HG03135 (cell line): Measurements from ENCODE around the gene PIK3C3.

ENCODE experiments used
- ATAC-seq: cut with Tn5 transposase; IDR thresholded peaks from one replicate; pipeline ENCODE4 v1.9.1; 2021; ENCODE audit warnings: mild to moderate bottlenecking, moderate library complexity; ENCODE audit not compliant: unreplicated experiment

PIK3C3 gene

DNA sequence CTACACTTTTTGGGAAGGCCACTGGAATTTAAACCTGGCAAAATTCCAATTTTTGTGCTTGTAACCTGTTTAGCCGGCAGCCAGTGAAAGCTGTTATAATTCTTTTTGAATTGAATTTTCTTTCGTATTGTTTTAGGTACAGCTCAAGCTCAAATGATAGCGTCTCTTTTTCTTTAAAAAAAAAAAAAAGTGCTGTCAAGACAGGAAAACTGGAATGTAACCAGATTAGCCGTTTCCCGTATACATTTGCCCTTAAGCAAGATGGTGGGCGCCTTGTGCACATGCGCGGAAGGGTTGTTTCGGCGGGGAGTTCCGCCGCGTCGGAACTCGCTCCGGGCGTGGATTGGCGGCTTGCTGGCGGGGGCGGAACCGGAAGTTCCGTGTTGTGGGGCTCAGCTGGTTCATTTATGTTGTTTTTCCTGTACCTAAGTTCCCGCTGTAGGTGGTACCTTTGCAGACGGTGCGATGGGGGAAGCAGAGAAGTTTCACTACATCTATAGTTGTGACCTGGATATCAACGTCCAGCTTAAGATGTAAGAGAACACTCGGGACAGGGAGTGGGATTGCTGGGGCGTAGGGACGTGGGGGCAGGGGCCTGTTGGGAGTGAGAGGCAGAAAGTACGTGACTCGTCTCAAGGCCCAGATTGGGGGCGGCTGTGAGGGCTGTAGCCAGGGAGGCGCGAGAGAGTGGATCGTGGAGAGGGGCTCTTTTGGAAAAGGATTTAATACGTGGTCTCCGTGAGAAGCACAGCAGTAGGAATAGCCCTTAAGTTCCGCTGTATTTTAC, at the start of gene PIK3C3:
Gene PIK3C3, plus strand, starts transcription at position 408 of the 787 bp plus-strand sequence. Its CDS starts 58 bp downstream, at position 466.
- ATAC-seq: peak; percentile 94

DNA sequence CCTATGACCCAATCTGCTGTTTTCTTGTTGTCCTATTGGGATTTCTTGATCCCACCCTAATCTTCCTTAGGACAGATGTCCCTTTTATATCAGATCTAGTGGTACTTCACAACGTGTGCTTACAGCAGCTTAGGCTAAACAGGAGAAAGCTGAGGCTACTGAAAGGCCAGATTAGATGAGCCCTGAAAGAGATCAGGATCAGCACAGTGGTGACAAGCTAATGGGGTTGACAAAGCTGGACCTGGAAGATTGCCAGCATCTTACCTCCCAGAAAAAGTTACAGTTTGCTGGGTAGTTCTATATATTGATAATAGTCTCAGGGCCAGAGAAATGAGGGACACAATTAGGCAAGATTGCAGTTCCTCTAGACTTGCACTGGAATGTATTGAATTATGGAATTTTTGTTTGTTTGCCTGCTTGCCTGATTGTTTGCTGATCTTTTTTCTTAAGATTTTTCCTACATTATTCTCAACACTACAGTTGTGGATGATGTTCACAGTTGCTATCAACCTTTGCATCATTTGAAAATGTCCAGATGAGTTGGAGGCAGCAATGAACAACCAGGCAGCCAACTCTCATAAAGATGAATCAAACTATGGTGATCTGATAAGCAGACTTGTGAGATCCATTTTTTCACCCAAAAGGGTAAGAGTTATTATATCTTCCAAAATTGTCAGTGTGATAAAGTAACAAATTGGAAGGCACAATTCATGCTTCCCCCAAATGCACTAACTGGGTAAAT, 49.1 kb upstream of the PIK3C3 start:
- ATAC-seq: no peak

DNA sequence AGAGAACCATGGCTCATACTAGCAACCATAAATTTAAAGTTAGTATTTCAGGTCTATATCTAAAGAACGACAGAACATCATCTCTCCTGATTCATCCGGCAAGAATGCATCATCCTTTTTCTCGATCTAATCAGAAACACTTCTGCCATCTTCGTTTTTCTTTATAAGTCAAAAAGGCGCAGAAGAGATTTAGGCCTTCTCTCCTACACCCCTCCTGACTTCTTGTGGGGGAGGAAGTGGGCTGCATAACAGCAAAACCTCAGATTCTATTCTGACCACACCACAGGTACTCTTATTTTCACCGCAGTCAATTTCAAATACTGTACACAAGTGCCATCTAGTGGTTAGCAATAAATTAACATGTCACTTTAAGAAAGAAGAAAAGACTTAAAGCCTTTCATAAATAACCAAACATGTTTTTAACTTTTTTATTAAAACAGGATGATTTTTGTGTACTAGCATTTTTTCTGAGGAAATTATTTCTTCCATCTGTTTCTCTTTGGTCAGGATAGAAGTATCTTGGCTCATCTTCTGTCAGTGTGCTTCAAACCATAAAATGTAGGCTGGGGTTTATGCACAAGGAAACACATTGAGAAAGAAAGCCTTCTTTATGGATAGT, 48.4 kb upstream of the PIK3C3 start:
- ATAC-seq: peak; percentile 99

DNA sequence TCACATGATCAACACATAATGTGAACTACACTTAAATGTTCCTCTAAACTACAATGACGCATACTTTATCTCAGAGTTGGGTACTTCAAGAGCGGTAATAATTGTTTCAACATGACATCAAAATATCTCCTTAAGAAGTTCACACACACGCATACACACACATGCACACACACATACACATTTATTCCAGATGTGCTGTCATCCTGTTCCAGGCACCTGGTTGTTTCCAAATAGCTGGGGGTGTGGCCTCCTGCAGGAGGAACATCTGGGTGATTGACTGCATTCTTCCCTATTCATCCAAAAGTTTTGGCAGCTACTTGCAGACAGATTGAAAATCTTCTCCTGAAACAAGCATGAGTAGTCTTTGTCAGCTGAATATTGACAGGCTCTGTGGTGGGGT, 37.9 kb upstream of the PIK3C3 start:
- no peak for ATAC-seq

DNA sequence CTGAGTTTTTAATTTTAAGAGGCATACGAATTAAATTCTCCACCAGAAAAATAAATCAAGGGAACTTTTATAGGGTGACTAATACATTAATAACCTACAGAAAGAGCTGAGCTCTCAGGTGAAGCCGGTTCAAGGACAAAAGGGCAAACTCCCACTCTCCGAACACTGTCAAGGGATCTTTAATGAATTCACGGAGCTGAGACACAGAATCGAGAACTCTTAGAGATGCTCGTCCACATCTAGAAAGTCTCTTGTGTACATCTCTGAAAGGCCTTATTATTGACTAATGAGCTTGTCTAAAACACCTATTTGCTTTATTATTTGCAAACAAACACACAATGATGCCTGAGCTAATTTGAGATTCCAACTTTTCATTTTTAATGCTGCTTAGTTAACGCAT, 33.3 kb upstream of the PIK3C3 start:
- ATAC-seq: no peak

DNA sequence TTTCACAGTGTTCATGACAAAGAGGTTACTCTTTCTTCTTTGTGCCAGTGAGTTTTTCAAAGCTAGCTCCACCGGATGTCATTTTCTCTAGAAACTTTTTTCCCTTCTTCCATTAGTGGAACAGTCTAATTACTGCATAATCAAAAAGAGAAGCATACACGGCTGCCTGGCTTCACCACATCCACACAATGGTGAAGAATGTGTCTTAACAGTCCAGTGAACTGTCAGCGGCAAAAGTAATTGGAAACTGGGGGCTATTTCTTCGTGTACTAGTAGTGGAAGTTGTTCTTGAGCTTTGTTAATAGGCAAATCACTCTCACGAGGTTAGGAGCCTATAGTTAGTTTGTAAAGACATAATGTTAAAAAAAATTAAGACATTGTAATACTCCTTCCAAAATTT, 32.9 kb upstream of the PIK3C3 start:
- no peak for ATAC-seq

DNA sequence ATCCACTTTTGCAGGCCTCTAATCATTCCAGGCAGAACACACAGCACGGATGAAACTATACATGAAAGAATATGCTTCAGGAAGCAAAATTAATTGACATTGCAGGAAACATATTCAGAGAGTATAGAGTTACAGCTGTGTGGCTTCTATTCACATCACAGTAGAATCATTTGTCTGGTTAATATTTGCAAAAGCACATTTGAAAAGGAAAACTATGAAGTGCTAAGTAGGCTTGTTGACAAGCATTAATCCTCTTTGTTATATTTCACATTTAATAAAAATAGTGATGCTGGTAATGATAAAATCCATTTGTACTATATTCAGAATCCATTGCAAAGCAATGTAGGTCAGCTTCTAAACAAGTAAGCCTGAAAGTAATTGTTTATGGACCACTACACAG, 32.2 kb upstream of the PIK3C3 start:
- ATAC-seq: no peak

DNA sequence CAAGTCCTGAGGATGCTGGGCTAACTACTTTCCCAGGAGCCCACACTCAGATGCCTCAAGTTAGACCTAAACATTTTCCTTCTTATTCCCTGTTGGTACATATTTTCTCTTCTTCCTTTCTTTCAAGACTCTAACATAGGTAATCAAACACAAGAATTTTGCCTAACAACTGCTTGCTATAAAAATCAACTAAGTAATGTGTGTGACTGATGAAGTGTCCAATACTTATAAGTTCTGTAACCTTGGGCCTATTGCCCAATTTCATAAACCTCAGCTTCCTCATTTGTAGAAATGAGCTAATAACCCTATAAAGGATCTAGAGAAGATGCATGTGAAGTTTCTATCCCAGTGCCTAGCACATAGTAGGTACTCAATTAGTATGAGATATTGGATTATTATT, 31.6 kb upstream of the PIK3C3 start:
- ATAC-seq: no peak

DNA sequence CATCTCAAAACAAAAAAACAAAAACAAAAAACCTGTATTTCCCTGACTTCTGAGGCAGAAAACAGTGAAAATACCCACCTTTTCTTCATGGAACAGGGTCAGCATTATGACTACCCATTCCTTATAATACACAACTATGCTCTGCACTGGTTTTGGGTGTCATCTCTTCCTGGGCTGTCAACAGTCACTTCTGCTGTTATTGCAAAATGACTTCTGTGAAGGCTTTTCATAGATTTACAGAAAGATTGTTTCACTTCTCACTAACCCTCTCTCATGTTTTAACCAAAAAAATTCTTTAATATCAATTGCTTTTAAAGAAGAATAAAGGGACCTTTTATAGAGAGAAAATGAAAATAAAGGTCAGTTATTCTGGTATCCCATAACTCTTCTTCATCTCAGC, 26.5 kb upstream of the PIK3C3 start:
- no peak for ATAC-seq

DNA sequence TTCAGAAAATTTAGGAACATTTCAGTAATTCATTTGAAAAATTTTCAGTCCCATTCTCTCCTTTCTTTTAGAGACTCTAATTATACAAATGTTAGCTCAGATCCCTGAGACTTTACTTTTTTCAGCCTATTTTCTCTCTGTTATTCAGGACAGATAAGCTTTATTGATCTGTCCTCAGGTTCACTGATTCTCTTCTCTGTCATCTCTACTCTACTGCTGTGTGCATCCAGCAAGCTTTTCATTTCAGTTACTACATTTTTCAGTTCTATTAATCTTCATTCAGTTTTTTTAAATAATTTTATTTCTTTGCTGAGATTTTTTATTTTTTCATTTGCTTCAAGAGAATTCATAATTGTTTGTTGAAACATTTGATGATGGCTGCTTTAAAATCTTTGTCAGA, 22.1 kb upstream of the PIK3C3 start:
- ATAC-seq: no peak

DNA sequence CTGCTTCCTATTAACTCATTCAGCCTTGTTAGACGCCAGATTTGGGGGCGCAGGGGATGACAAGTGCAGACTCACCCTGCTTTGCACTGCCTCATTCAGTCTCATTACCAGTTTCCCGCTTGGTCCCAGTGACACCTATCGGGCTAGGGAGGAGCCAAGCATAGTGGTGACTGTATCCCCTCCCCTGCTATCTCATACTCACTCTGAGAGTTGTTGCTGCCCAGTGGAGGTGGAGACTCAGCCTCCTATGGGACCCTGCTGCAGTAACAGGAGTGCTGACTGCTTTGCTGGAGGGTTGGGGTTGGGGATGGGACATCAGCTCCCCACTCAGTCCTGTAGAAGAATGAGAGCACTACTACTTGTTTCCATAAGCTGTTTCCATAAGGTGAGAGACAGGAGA, 21.3 kb upstream of the PIK3C3 start:
- ATAC-seq: no peak

DNA sequence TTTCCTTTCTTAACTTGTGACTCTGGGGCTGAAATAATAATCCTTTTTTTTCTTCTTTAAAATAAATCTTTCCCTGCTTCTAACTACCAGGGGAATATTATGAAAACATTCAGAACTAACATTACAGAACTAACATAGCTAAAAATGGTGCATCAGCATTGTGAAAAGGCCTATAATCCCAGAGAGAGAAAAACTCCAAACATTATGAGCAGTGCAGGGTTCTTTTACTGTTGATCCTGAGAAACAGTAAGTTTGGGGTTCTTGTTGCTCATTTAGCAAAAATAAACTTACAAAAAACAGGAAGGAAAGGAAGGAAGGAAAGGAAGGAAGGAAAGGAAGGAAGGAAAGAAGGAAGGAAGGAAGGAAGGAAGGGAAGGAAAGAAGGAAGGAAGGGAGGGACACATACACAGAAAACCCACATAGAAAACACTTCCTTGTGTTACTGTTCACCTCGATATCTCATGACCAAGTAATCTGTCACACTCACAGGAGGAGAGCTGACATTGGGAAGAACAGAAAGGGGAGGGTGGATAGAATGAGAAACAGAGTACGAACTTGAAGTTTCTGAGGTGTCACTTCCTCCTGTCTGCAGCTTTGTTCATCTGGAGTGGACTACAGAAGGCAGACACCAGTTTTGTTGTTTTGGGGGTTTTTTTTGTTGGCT, 18.4 kb upstream of the PIK3C3 start:
- ATAC-seq: peak; percentile 73

DNA sequence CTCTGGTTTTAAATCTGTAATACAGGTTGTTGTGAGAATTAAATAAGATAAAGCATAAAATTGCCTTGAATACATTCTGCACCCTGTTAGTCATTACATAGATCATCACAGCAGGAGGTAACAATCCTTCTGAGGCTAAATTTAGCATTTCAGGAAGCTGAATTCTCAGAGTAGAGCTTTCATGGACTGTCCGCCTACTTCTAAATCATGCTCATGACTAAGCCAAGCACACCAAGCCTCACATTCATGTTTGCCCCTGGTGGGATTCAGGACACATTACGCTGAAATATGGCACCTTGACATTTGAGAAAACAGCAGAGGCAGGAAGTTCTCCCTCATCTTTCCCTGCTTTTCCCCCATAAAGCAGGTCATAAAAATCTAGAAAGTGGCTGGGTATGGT, 16.6 kb upstream of the PIK3C3 start:
- ATAC-seq: no peak

DNA sequence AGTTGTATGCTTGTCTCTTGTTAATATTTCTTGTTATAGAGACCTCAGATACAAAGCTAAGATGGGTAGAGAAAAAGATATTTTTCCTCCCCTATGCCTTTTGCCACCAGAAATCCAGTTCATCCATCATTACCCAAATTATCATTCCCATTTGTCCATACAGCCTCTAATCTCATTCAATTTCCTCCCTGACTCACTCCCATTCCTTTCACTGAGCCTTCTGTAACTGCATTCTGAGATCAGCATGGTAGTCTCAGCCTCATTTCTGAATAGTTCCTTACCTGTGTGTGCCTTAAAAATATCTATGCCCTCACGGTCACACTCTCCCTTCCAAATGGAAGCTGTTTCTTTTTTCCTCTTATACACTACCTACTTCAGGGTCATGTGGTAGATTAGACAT, 15.7 kb upstream of the PIK3C3 start:
- ATAC-seq: no peak

DNA sequence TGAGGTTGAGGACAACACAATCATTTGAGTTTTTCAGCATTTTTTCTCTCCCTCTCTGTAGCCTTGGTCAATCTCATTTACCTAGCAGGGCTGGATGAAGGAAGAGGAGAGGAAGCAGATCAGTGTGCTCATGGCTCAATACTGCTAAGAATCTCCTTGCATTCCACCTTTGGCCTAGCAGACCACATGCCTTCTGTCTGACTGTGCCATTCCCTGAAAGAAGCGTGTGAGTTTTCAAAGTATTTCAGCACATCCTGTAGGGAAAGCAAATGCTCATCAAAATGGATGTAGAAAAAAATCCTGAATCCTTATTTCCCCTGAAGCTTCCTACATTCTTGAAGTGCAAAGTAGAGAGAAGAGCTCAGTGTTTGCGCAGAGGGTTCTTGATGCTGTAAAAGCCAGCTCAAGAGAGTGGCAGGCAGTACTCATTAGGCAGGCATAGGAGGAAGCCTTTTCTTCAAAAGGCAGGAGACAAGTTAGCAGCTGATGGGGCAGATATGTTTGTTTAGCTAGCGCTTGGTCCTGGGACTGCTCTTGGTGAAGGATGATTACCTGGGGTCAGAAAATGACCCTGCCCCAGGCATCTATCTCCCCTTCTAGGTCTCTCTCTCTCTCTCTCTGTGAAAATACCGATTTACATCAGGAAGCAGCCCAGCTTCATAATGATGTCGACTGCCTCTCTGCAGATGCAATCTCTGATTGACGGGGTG, 14.4 kb upstream of the PIK3C3 start:
- ATAC-seq: no peak

DNA sequence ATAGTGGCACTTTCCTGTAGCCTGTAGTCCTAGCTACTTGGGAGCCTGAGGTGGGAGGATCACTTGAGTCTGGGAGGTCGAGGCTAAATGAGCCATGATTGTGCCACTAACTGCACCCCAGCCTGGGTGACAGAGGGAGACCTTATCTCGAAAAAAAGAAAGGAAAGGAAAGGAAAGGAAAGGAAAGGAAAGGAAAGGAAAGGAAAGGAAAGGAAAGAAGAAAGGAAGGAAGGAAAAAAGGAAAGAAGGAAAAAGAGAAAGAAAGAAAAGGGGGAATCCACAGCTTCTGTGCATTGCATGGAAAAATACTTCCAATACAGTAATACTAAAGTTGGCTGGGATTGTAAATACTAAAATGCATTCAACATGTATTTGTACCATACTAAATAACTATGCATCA, 12.8 kb upstream of the PIK3C3 start:
- ATAC-seq: no peak

DNA sequence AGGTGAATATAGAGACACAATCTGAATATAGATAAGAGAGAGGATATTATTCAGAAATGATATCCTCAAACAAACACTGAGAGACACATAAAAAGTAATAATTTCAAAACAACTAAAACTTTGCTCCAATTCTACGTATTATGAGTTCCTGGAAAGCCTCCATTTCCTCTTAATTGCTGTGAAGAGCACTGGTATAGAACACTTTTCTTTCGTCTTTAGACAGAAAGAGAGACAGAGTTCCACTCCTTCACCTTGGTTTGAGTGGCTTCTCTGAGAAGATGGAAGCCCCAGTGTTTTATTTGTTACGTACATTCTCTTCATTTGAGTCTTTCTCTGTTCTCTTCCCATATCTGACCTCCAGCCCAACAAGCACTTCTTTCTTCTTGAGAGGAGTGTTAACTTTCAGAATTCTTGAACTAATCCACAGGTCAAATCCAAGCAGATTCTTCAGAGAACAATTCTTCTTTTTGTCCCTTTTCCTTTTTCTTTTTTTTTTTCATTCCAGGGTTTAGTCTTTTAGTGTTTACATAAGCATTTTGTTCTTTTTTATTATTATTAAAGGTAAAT, 6.4 kb upstream of the PIK3C3 start:
- no peak for ATAC-seq

DNA sequence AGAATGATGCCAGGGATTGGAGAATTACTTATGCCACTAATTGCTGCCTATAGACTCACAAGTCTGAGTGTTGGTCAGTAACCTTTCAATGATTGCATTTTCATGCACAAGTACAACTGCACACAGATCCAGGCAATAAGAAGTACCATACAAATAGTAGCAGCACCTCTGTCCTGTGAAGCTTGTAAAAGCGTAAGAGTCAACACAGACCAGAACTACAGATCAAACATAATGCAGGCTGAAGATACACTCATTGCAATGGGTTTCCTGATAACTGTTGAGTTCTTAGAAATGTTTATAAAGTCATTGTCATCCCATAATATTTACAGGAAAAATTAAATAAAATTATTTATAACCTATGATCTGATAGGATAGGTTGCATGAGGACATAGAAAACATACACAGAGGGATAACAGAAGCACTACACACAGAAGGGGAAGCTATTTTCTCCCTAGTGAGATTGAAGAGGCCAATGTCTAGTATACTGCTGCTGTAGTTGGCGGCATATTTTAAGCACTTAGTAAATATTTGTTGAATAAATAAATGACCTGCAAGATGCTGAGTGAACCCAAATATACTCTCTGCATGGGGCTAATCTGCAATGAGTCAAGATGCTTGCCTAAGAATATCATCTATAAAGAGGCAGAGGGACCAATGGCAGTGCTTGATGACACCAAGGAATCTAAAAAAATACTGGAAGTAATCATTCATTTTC, 5.7 kb upstream of the PIK3C3 start:
- ATAC-seq: no peak

DNA sequence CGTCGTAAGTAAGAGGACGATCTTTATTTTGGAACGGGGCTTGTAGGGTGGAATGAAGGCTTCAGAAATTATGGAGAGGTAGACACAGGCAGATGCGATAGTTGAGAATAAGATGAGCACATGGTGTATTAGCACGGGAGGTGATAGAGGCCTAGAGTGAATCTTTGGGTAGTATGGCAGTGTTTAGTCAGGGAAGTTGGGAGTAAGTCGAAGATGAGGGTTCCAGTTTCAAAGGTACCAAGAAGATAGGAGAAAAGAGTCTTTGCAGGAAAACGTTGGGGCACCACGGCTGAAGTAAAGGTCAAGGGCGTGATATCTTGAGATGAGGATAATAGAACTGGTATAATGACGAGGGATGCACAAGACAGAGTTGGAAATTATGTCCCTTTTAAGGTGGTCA, 654 bp downstream of the PIK3C3 start:
- ATAC-seq: no peak

DNA sequence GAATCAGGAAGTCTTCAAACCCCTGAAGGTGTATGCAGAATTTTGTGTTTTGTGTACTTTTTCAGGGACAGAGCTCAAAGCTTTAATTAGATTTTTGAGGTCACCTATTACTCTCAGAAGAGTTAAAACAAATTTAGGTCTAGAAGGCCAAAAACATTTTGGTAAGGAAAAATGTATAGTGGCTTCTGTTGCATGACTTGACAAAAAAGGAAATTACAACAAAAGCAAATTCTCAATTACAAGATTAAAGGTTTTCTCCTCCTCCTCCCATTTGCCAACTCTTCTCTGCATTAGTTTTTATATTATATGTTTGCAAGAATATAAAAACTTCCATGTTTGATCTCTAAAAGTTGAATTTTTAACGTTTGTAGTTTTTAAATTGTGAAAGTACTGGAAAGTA, 4.0 kb downstream of the PIK3C3 start:
- ATAC-seq: no peak
